Activated naive CD4-positive, alpha-beta T cell treated with Interleukin-2 at 50 U/mL for 16 hours (primary cell): Measurements from ENCODE around the gene PFKP.

Source experiments
- DNase-seq: peaks from one replicate; pipeline ENCODE4 v3.0.0-alpha.2; 2020

PFKP gene

DNA sequence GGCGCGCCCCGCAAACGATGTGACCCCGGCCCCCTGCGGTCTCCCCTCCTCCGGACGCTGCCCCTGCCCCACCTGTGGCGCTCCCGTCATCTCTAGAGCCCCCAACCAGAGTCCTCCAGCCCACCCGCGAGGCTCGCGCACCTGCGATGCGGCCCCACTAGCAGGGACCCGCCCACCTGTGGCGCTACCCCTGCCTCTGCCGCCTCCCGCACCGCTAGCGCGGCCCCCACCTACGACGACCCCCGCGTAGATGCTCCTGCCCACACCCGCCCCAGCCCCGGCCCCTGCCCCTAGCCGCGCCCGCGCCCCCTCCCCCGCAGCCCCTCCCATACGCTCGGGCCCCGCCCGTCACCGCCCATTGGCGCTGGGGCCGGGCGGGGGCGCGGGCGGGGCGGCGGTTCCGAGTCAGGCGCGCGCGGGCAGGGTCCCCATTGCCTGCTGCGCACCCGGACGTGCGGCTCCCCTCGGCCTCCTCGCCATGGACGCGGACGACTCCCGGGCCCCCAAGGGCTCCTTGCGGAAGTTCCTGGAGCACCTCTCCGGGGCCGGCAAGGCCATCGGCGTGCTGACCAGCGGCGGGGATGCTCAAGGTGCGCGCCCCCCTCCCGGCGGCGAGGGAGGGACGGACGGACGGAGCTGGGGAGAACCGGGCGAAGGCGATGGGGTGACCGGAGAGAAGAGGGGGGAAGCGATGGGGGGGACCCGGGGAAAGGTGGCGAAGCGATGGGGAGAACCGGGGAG is at the start of gene PFKP:
TSS of gene PFKP (plus strand) at position 431 of the 741 bp plus-strand sequence. CDS start at position 479, 48 bp downstream.
- peak; percentile 73 for DNase-seq

GRCh38 chr10:3018247-3018646 is 49.1 kb upstream of the PFKP start:
- no peak for DNase-seq

GRCh38 chr10:3020311-3020710 is 47.0 kb upstream of the PFKP start:
- DNase-seq: no peak

GRCh38 chr10:3020881-3021280 is 46.5 kb upstream of the PFKP start:
- DNase-seq: no peak

DNA sequence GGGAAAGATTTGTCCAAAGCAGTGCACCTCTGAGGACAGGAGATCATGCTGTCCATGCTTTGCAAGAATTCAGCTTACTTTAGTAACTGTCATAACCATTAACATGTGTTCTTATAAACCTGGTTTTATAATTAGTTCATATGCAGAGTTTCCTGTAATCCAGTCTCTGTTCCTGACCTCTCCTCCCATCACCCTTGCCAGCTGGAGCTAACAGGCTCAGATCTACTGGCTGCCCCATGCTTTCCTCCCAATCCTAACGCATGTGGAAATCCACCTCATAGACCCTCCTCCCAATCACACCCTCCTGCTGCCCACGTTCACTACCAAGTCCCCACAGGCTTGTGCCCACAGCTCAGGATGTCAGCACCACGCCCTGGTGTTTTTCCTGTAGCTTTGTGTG is 45.3 kb upstream of the PFKP start:
- no peak for DNase-seq

DNA sequence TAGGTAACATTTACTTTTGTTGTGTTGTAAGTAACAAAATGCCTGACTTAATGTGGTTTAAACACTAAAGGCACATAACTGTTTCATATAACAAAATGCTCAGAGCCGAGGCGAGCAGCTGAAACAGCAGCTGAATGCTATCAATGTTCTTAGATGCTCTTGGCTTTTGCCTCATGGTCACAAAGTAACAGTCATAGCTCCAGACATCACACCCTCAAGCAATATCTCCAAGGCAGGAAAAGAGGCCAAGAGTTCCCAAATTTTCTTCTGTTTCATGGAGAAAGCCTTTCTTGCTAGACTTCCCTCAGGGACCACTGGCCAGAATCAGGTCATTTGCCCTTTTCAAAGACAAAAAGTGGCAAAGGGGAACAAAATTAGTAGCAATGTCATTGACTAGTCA is 43.5 kb upstream of the PFKP start:
- no peak for DNase-seq

GRCh38 chr10:3025026-3025683 is 42.2 kb upstream of the PFKP start:
- no peak for DNase-seq

- DNase-seq: no peak
Observed at GRCh38 chr10:3027866-3028265, 39.5 kb upstream of the PFKP start.

GRCh38 chr10:3028441-3028840 is 38.9 kb upstream of the PFKP start:
- DNase-seq: no peak

DNA sequence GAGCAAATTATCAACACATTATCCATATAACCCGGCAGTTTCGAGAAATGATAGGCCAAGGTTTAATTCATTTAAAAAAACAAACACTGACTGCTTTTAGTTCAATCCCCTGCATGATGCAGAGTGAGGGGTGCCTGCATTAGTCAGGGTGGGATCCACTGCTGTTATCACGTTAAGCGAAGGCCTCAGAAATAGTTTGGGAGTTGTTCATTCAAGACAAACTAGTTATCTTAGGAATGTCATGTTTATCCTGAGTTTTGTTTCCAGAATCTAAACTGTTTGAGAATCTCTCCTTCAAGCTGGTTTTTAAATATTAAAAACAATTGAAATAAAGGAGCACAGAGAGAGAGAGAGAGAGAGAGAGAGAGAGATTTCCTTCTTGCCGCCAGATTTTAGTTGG is 36.6 kb upstream of the PFKP start:
- DNase-seq: no peak

GRCh38 chr10:3031490-3031889 is 35.9 kb upstream of the PFKP start:
- DNase-seq: no peak

- no peak for DNase-seq
Observed at GRCh38 chr10:3033925-3034324, 33.4 kb upstream of the PFKP start.

GRCh38 chr10:3034616-3035015 is 32.7 kb upstream of the PFKP start:
- no peak for DNase-seq

GRCh38 chr10:3036155-3037021 is 31.0 kb upstream of the PFKP start:
- no peak for DNase-seq

DNA sequence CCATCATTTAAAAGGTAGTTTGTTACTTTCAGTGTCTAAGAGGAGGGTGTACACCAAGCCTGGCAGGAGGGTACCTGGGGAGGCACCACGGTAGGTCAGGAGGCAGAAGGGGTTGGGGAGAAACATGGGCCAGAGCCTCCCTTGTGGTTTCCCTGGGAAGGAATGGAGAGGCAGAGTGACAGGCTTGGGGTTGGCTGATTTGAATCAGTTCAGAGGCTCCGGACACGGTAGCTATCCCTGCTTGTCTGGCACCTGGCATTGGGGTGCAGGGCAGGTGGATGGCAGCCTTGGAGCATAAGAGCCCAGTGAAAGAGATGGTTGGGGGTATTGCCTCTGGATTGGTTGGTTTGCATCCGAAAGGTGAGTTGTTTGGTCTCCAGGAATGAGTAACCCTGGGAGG is 30.2 kb upstream of the PFKP start:
- DNase-seq: no peak

GRCh38 chr10:3040069-3040468 is 27.3 kb upstream of the PFKP start:
- no peak for DNase-seq

DNA sequence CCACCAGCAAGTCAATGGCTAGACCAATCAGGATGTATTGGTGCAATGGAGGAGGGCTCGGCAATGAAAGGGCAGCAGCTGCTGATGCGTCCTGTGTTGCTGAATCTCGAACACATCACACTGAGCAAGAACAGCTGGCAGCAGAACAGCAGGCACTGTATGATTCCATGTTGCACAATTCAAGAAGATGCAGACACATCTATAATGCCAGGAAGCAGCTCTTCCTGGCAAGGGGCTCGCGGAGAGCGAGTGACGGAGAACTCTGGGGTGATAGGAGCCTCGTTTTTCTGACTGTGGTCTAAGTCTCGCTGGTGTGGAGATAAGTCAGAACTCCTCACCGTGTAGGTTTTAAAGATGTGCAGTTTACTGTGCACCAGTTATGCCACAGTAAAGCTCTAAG is 24.8 kb upstream of the PFKP start:
- DNase-seq: no peak

- peak; percentile 64 for DNase-seq
Observed at GRCh38 chr10:3043512-3044368, 23.6 kb upstream of the PFKP start.

DNA sequence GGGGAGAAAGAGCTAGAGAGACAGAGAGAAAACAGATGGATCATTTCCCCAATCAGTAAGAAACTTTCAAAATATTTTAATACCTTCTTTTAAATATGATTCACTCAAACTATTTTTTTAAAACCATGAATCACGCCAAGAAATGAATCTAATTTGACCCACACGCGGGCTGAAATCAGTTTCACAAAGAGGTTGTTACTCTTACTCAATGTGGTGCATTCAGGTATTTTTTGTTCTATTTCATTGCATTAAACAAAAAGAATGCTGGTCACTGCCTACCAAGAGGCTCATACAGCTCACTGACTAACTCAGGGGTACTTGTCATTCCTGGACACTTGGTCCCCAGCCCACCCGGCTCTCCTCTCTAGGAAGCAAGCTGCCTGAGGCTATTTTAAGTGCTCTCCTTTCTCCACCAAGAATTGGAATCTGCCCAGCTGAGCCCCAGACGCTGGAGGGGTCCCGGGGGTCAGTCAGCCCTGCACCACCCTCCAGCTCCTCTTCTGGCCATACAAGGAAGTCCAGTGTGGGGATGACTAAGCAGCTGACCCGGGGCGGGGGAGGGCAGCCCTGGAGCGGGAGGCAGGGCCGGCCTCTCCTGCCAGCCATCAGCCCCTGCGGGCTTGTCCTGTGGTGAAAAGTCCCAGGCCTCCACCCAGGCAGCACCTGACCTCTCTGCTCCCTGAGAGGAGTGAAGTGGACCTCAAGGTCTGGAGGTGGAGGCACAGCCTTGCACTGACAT is 21.7 kb upstream of the PFKP start:
- no peak for DNase-seq

DNA sequence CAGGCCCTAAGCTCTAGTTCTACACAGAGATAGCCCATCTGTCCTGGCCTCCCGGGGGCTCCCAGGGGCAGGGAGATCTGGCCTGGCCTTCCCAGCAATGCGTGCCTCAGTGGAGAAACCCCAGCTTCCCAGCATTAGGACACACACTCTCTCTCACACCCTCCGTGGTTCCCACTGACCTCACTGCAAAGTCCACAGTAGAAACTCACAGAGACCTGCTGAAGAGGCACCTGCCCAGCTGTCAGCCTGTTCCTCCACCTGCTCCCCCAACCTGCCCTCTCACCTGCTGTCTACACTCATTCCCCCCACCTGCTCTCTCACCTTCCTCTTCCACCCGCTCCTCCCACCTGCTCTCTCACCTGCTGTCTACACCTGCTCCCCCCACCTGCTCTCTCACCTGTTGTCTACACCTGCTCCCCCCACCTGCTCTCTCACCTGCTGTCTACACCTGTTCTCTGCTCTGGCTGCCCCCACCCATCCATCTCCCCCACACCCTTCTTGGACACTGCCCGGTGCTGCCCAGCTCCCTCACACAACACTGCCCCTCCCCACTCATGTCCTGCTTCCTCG is 21.1 kb upstream of the PFKP start:
- no peak for DNase-seq

DNA sequence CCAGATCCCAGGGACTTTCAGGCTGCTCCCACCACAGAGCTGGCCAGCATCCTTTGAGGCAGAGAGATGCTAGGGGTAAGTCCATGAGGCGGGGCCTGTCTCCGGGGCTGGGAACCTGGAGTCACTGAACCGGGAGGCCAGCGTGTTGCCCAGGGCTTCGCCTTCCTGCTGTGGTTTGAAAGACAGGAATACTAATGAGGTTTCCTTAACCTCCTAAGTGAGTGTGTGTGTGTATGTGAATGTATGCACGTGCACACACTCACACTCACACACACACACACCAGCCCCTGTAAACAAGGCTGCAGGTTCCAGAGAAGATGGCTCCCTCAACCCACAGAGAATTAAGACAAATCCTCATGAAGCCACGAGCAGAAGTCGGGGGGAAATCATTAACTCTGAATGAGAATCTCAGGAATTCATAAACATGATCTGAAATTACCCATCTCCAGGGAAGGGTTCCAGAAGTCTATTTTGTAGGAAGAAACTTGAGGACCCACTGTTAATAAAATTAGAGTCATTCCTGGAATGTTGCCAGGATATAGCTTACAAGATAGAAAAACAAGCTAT is 20.3 kb upstream of the PFKP start:
- no peak for DNase-seq
